ENCODE measurements around the gene RUNX1. TPM values are rescaled to one million over a fixed set of nuclear protein-coding genes. Genes with fewer than 3 reads are reported as not detected.
A peak's percentile ranks its signal among the peaks of the same experiment; 100 is the strongest.

Gene RUNX1
- total and polyA plus RNA-seq, 2 of the 13 experiments (the other 11 are each of a cell fraction or from before 2014, with no cell fraction given), result 5.4 to 6.4 TPM

- TF ChIP-seq FOSL2 (CRISPR knock-in tag; IDR thresholded peaks at IDR 0.05), result peak; percentile 40; the same call in 1 of the 2 replicates
- no peak for TF ChIP-seq MNT (IDR thresholded peaks at IDR 0.05)
- TF ChIP-seq PRDM15 (CRISPR knock-in tag; IDR thresholded peaks at IDR 0.05), result no peak
- peak; percentile 16; the same call in 1 of the 2 replicates for TF ChIP-seq ELF3 (CRISPR knock-in tag; IDR thresholded peaks at IDR 0.05)
- no peak for TF ChIP-seq LRRFIP1 (CRISPR knock-in tag; conservative IDR thresholded peaks at IDR 0.05)
- 0 out of 2 replicates have a peak, but pooled peaks have one; percentile 21 for TF ChIP-seq RARA (CRISPR knock-in tag; IDR thresholded peaks at IDR 0.05)
- no peak for TF ChIP-seq ONECUT2 (CRISPR knock-in tag; IDR thresholded peaks at IDR 0.05)
- TF ChIP-seq ZNF557 (CRISPR knock-in tag; IDR thresholded peaks at IDR 0.05), result no peak
- TF ChIP-seq AKNA (CRISPR knock-in tag; IDR thresholded peaks at IDR 0.05; ENCODE audit: borderline replicate concordance), result no peak
- no peak for TF ChIP-seq SATB2 (CRISPR knock-in tag; IDR thresholded peaks at IDR 0.05)
Measured at GRCh38 chr21:34968414-34969333, 80.4 kb downstream of the RUNX1 start (continued).

Measured in HepG2 (cell line).